ENCODE measurements around the gene NEUROD6. TPM values are rescaled to one million over a fixed set of nuclear protein-coding genes. Genes with fewer than 3 reads are reported as not detected.

The NEUROD6 gene
- total RNA-seq, 2 donors from 2014 or later = not detected

GRCh38 chr7:31299336-31299735 lies 41.2 kb downstream of the NEUROD6 start:
- no peak for DNase-seq (ENCODE audit: low spot score)
- intact Hi-C loops (cut with DNase I) = no loop called here

DNA sequence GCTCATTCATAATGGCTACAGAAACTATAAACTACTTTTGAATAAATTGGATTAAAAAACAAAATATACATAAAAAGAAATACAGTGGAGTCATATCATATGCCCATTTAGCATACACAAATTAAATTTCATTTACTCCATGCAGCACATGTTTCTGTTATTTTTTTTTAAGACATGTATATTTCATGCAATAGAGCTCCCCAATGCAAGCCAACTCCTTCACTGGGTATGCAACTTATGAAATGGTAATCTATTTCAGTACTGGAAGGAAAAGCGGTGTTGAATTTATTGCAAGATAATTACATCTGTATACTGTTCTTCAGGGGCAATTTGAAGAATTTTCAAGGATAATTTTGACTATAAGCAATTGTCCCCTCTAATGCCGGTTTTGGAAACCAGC lies 49.9 kb downstream of the NEUROD6 start:
- intact Hi-C loops (cut with DNase I) = no loop called here

More for the DNA sequence above, 49.9 kb downstream of the NEUROD6 start:
- no peak for DNase-seq (ENCODE audit: low spot score)

Other genes with a start within 250 kb of the NEUROD6 start
- gene ITPRID1, start 173.4 kb upstream of the NEUROD6 start, total RNA-seq = not detected